ENCODE measurements around the gene GPC3.

DNA sequence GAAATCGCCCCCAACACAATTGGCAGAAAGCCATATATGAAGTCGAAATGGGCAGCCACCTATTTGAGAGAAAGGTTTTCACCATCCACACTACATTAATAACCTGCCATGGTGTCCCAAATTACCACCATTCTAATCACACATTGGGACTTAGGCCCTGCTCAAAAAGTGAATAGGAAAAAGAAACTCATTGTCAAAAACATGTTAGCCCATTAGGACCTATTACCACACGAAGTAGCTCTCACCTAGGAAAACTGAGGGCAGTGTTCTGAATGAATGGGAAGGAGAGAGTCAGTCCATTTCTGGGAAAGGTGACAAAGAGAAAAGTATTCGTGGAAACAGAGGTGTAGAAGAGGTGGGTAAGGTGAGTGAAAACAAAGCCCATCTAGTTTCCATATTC is 60.8 kb downstream of the GPC3 start:
- TF ChIP-seq, protein P1, sequence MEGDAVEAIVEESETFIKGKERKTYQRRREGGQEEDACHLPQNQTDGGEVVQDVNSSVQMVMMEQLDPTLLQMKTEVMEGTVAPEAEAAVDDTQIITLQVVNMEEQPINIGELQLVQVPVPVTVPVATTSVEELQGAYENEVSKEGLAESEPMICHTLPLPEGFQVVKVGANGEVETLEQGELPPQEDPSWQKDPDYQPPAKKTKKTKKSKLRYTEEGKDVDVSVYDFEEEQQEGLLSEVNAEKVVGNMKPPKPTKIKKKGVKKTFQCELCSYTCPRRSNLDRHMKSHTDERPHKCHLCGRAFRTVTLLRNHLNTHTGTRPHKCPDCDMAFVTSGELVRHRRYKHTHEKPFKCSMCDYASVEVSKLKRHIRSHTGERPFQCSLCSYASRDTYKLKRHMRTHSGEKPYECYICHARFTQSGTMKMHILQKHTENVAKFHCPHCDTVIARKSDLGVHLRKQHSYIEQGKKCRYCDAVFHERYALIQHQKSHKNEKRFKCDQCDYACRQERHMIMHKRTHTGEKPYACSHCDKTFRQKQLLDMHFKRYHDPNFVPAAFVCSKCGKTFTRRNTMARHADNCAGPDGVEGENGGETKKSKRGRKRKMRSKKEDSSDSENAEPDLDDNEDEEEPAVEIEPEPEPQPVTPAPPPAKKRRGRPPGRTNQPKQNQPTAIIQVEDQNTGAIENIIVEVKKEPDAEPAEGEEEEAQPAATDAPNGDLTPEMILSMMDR (IDR thresholded peaks at IDR 0.05), result no peak
- no peak for TF ChIP-seq ZFX (IDR thresholded peaks at IDR 0.05; ENCODE audit: borderline replicate concordance)
